Psoas muscle (tissue), 8 donors: ENCODE measurements around the gene RGCC. TPM values are rescaled to one million over a fixed set of nuclear protein-coding genes. Genes with fewer than 3 reads are reported as not detected.

Experiments used
- ATAC-seq, 4 donors: fragments of 200-7000 bp; cut with Tn5 transposase; one replicate each; pipeline ENCODE4 v1.9.1; 2020; ENCODE audit warnings: moderate library complexity in 3 of 4, mild to moderate bottlenecking in 2 of 4
- DNase-seq, 2 donors: peaks; one replicate each; pipeline ENCODE4 v3.0.0-alpha.2; 2020
- H3K27ac ChIP-seq: fragments of 200-600 bp; one replicate; pipeline ENCODE4 v1.8.0; 2022
- H3K27me3 ChIP-seq, 3 donors: fragments of 200-600 bp in 1 of 3; one replicate each; pipeline versions ENCODE4 v1.6.1 to v1.8.0; 2013 to 2022; ENCODE audit warnings: low read length in 2 of 3, mild to moderate bottlenecking in 2 of 3, moderate library complexity in 1 of 3; ENCODE audit not compliant: insufficient read depth in 3 of 3
- H3K36me3 ChIP-seq, 2 donors: fragments of 200-600 bp in 1 of 2; one replicate each; pipeline versions ENCODE4 v1.6.1 to v1.8.0; 2013 to 2022; ENCODE audit warnings: low read depth in 1 of 2, mild to moderate bottlenecking in 1 of 2, moderate library complexity in 1 of 2; ENCODE audit not compliant: insufficient read depth in 1 of 2
- H3K4me1 ChIP-seq: fragments of 200-600 bp; one replicate; pipeline ENCODE4 v1.8.0; 2022
- H3K4me3 ChIP-seq: fragments of 200-600 bp; one replicate; pipeline ENCODE4 v1.8.0; 2022; ENCODE audit warnings: mild to moderate bottlenecking
- H3K9me3 ChIP-seq: fragments of 200-600 bp; one replicate; pipeline ENCODE4 v1.8.0; 2022
- CTCF ChIP-seq: fragments of 200-600 bp; IDR thresholded peaks from one replicate; pipeline ENCODE4 v1.8.0; 2022; ENCODE audit warnings: antibody characterized with exemption
- WGBS, 3 donors: extraction: QIAGEN DNeasy Blood & Tissue Kit; methylation state at CpG; one replicate each; pipeline versions ENCODE4 v1.1.6 to v1.1.7; 2013; 5-methylcytosine and 5-hydroxymethylcytosine counted together
- intact Hi-C, 2 donors: fragments of 100-400 bp; cut with DNase I; formaldehyde crosslinking; loops; one replicate each; pipeline versions ENCODE4 v1.11.0 to v1.14.2; 2022
- polyA plus RNA-seq, 3 donors: library from polyadenylated mRNA; stranded (reverse); fragments of 200-250 nt; gene quantifications; one replicate each; pipeline ENCODE4 v1.2.3, GENCODE V29; 2013
- total RNA-seq, 4 donors: library from RNA; stranded (reverse); fragmentation: NEBNext Ultra II Directional in 2 of 4; extraction: Animal tissue kit (Norgen Biotek cat#: 25700) in 2 of 4; gene quantifications; one replicate each; pipeline versions ENCODE4 v1.2.1 to v1.2.4, GENCODE V29; 2021 to 2023
- donor health status: healthy with polysubstance abuse.
- donor health status: DM: no; HTN: no; CAD: no; lungs with moderate emphysema.
- donor health status: Bipolar disorder and iron deficiency.
- donor health status: healthy.
- donor health status: DM: yes; HTN: yes; CAD: no.
- donor health status: DM: no; HTN: no; CAD: no.
- donor health status: DM: no; HTN: no; CAD: no.
- donor health status: DM: yes; HTN: yes; CAD: no.

RGCC gene
- total and polyA plus RNA-seq, 7 donors = 10.1 to 35.1 (median 19.1) TPM

GRCh38 chr13:41488124-41488523 lies 30.8 kb downstream of the RGCC start:
- no peaks in the 10 kb centered on the region for H3K27me3 ChIP-seq
- TF ChIP-seq CTCF = no peak
- DNase-seq (no peak), ATAC-seq (no peak)
- no peaks in the 10 kb centered on the region for H3K9me3 ChIP-seq
- intact Hi-C loops = no loop called here
- H3K4me3 ChIP-seq = no peak overlapping the region
- WGBS, 3 donors = 96% methylated on average over 2 of the region's 2 CpGs
- no peak overlapping the region for H3K27ac ChIP-seq
- no peaks in the 10 kb centered on the region for H3K36me3 ChIP-seq
- no peaks in the 10 kb centered on the region for H3K4me1 ChIP-seq

- no peak for TF ChIP-seq CTCF
- no peaks in the 10 kb centered on the region for H3K4me1 ChIP-seq
- intact Hi-C loops = no loop called here
These were observed 33.1 kb downstream of the RGCC start for GRCh38 chr13:41490371-41491015.

GRCh38 chr13:41491436-41491835 lies 34.1 kb downstream of the RGCC start:
- ATAC-seq (no peak), DNase-seq (no peak)
- intact Hi-C loops = no loop called here
- Histone ChIP-seq H3K4me3 (no peak overlapping the region), H3K27ac (no peak overlapping the region), H3K27me3 (no peaks in the 10 kb centered on the region), H3K4me1 (no peaks in the 10 kb centered on the region), H3K36me3 (no peaks in the 10 kb centered on the region), H3K9me3 (no peaks in the 10 kb centered on the region)
- no peak for TF ChIP-seq CTCF

More at GRCh38 chr13:41490371-41491015, 33.1 kb downstream of the RGCC start:
- ATAC-seq = no peak
- DNase-seq = no peak
- H3K9me3 ChIP-seq = no peaks in the 10 kb centered on the region
- no peak overlapping the region for H3K27ac ChIP-seq
- H3K4me3 ChIP-seq = no peak overlapping the region
- H3K27me3 ChIP-seq = no peaks in the 10 kb centered on the region
- 76 to 90% (median 81%) methylated on average over 3 of the region's 3 CpGs for WGBS, 3 donors
- H3K36me3 ChIP-seq = no peaks in the 10 kb centered on the region

- Histone ChIP-seq H3K36me3 (no peaks in the 10 kb centered on the region), H3K4me1 (no peaks in the 10 kb centered on the region), H3K9me3 (no peaks in the 10 kb centered on the region), H3K4me3 (no peak overlapping the region), H3K27me3 (no peaks in the 10 kb centered on the region), H3K27ac (no peak overlapping the region)
- no peak for TF ChIP-seq CTCF
- WGBS, 3 donors = 62 to 75% (median 64%) methylated on average over 4 of the region's 4 CpGs
- ATAC-seq (no peak), DNase-seq (no peak)
- intact Hi-C loops = no loop called here
These were observed 35.3 kb downstream of the RGCC start for GRCh38 chr13:41492432-41493260.
